H9 (cell line): ENCODE measurements around the gene CASD1. TPM values are rescaled to one million over a fixed set of nuclear protein-coding genes. Genes with fewer than 3 reads are reported as not detected.

ENCODE experiments used
- DNase-seq: peaks from one replicate; pipeline ENCODE4 v3.0.0-alpha.2; 2017
- H2AFZ ChIP-seq: one replicate; pipeline ENCODE4 v1.6.1; 2013; ENCODE audit warnings: mild to moderate bottlenecking, low read length, control low read depth, moderate library complexity
- H2AK5ac ChIP-seq: 2 replicates; pipeline ENCODE4 v1.6.1; 2013; ENCODE audit warnings: low read length, control low read depth, mixed read lengths; ENCODE audit not compliant: insufficient read length
- H2BK120ac ChIP-seq: one replicate; pipeline ENCODE4 v1.6.1; 2013; ENCODE audit warnings: low read depth, mild to moderate bottlenecking, low read length, control low read depth, inconsistent platforms; ENCODE audit not compliant: poor library complexity, severe bottlenecking
- H2BK12ac ChIP-seq: 2 replicates; pipeline ENCODE4 v1.6.1; 2013; ENCODE audit warnings: low read length, control low read depth, mixed read lengths, low read depth; ENCODE audit not compliant: insufficient read length
- H2BK15ac ChIP-seq: 2 replicates; pipeline ENCODE4 v1.6.1; 2013; ENCODE audit warnings: low read depth, low read length, control low read depth
- H2BK20ac ChIP-seq: one replicate; pipeline ENCODE4 v1.6.1; 2013; ENCODE audit warnings: low read depth, mild to moderate bottlenecking, low read length, control low read depth, inconsistent platforms; ENCODE audit not compliant: poor library complexity, severe bottlenecking
- H2BK5ac ChIP-seq: 2 replicates; pipeline ENCODE4 v1.6.1; 2013; ENCODE audit warnings: low read length, control low read depth, mixed read lengths; ENCODE audit not compliant: insufficient read length
- H3K14ac ChIP-seq: 2 replicates; pipeline ENCODE4 v1.6.1; 2013; ENCODE audit warnings: low read length, control low read depth; ENCODE audit not compliant: insufficient read depth
- H3K18ac ChIP-seq: 2 replicates; pipeline ENCODE4 v1.6.1; 2013; ENCODE audit warnings: low read depth, mild to moderate bottlenecking, mixed read lengths, low read length, control low read depth; ENCODE audit not compliant: insufficient read length
- H3K23ac ChIP-seq: 2 replicates; pipeline ENCODE4 v1.6.1; 2013; ENCODE audit warnings: low read length, control low read depth, mixed read lengths, low read depth; ENCODE audit not compliant: insufficient read length
- H3K23me2 ChIP-seq: 2 replicates; pipeline ENCODE4 v1.6.1; 2013; ENCODE audit warnings: low read depth, mild to moderate bottlenecking, mixed read lengths, low read length, control low read depth; ENCODE audit not compliant: insufficient read length, poor library complexity, severe bottlenecking
- H3K27ac ChIP-seq: 2 replicates; pipeline ENCODE4 v1.5.1; 2013; ENCODE audit warnings: low read length, control low read depth, mixed read lengths, low read depth; ENCODE audit not compliant: insufficient read length
- H3K27me3 ChIP-seq: 2 replicates; pipeline ENCODE4 v1.6.1; 2013; ENCODE audit warnings: low read length, control low read depth, inconsistent platforms; ENCODE audit not compliant: insufficient read depth
- H3K4ac ChIP-seq: 2 replicates; pipeline ENCODE4 v1.6.1; 2013; ENCODE audit warnings: low read depth, mild to moderate bottlenecking, control low read depth, inconsistent platforms, low read length, moderate library complexity
- H3K4me1 ChIP-seq: 2 replicates; pipeline ENCODE4 v1.6.1; 2013; ENCODE audit warnings: low read length, control low read depth, inconsistent platforms; ENCODE audit not compliant: insufficient read depth
- H3K4me2 ChIP-seq: 2 replicates; pipeline ENCODE4 v1.6.1; 2013; ENCODE audit warnings: low read length, control low read depth, mixed read lengths; ENCODE audit not compliant: insufficient read length, insufficient read depth
- H3K56ac ChIP-seq: 2 replicates; pipeline ENCODE4 v1.6.1; 2013; ENCODE audit warnings: low read depth, mild to moderate bottlenecking, mixed read lengths, low read length, control low read depth; ENCODE audit not compliant: insufficient read length
- H3K79me1 ChIP-seq: 2 replicates; pipeline ENCODE4 v1.6.1; 2013; ENCODE audit warnings: low read depth, mild to moderate bottlenecking, moderate library complexity, low read length, control low read depth, inconsistent platforms; ENCODE audit not compliant: insufficient read depth, poor library complexity, severe bottlenecking
- H3K79me2 ChIP-seq: 2 replicates; pipeline ENCODE4 v1.6.1; 2013; ENCODE audit warnings: low read length, control low read depth, inconsistent platforms; ENCODE audit not compliant: insufficient read depth
- H3K9ac ChIP-seq: 2 replicates; pipeline ENCODE4 v1.6.1; 2013; ENCODE audit warnings: low read length, control low read depth, mixed read lengths; ENCODE audit not compliant: insufficient read length; ENCODE audit errors: extremely low read depth
- H3K9me3 ChIP-seq: one replicate; pipeline ENCODE4 v1.6.1; 2013; ENCODE audit warnings: low read depth, low read length, inconsistent platforms; ENCODE audit not compliant: control insufficient read depth
- H3T11ph ChIP-seq: one replicate; pipeline ENCODE4 v1.6.1; 2013; ENCODE audit warnings: mild to moderate bottlenecking, low read length, control low read depth, inconsistent platforms
- H4K20me1 ChIP-seq: one replicate; pipeline ENCODE4 v1.6.1; 2013; ENCODE audit not compliant: control insufficient read depth, insufficient read length, insufficient read depth
- H4K5ac ChIP-seq: 2 replicates; pipeline ENCODE4 v1.6.1; 2013; ENCODE audit warnings: low read depth, mild to moderate bottlenecking, mixed read lengths, low read length, control low read depth; ENCODE audit not compliant: insufficient read length
- H4K8ac ChIP-seq: replicated peaks from 2 replicates; pipeline ENCODE4 v1.6.1; 2013; ENCODE audit warnings: low read length, control low read depth, mixed read lengths, low read depth; ENCODE audit not compliant: insufficient read length
- H4K91ac ChIP-seq: 2 replicates; pipeline ENCODE4 v1.6.1; 2013; ENCODE audit warnings: low read depth, mild to moderate bottlenecking, moderate library complexity, mixed read lengths, low read length, control low read depth; ENCODE audit not compliant: insufficient read length
- H3K27ac Mint-ChIP-seq, 3 experiments: 2 replicates in 2 of 3; 3 replicates in 1 of 3; pipeline ENCODE4 v1.8.0; 2020 to 2021; ENCODE audit warnings: mixed read lengths in 3 of 3, mild to moderate bottlenecking in 1 of 3, moderate library complexity in 1 of 3
- H3K27me3 Mint-ChIP-seq: 2 replicates; pipeline ENCODE4 v1.8.0; 2021; ENCODE audit warnings: low read depth, mild to moderate bottlenecking, moderate library complexity, mixed read lengths
- H3K36me3 Mint-ChIP-seq, 3 experiments: 2 replicates in 2 of 3; 3 replicates in 1 of 3; pipeline ENCODE4 v1.8.0; 2020 to 2021; ENCODE audit warnings: low read depth in 3 of 3, mixed read lengths in 3 of 3; ENCODE audit not compliant: insufficient read depth in 1 of 3
- H3K4me1 Mint-ChIP-seq, 2 experiments: 2 replicates each; pipeline ENCODE4 v1.8.0; 2020; ENCODE audit warnings: mixed read lengths in 2 of 2
- H3K4me3 Mint-ChIP-seq, 2 experiments: 2 replicates in 1 of 2; 3 replicates in 1 of 2; pipeline ENCODE4 v1.8.0; 2020 to 2021; ENCODE audit warnings: mild to moderate bottlenecking in 2 of 2, mixed read lengths in 2 of 2, moderate library complexity in 1 of 2
- H3K9me3 Mint-ChIP-seq, 2 experiments: 2 replicates in 1 of 2; 3 replicates in 1 of 2; pipeline ENCODE4 v1.8.0; 2020; ENCODE audit warnings: mild to moderate bottlenecking in 2 of 2, mixed read lengths in 2 of 2, moderate library complexity in 1 of 2
- WGBS: extraction: QIAGEN DNeasy Blood & Tissue Kit; methylation state at CpG from one replicate; pipeline ENCODE4 v1.1.7; 2013; ENCODE audit warnings: missing lambda C conversion rate, low lambda C conversion rate, mixed read lengths; ENCODE audit not compliant: insufficient read length; ENCODE audit errors: extremely low coverage; 5-methylcytosine and 5-hydroxymethylcytosine counted together
- total RNA-seq: library from RNA; stranded (reverse); gene quantifications from 2 replicates; pipeline ENCODE4 v1.2.1, GENCODE V29; 2021
- TF ChIP-seq, protein P1 (sequence below): fragments of 200-600 bp; sonication (generic); conservative IDR thresholded peaks from 3 replicates; pipeline ENCODE4 v1.8.0; 2021; ENCODE audit warnings: antibody characterized with exemption, mild to moderate bottlenecking

CASD1 gene
- total RNA-seq, 1 experiment from 2014 or later: 21.6 TPM

GRCh38 chr7:94492601-94493000 lies 17.0 kb upstream of the CASD1 start:
- Histone ChIP-seq H3K4me2 (no peak overlapping the region), H3K4ac (no peak overlapping the region), H3T11ph (no peak overlapping the region), H3K79me1 (no peaks in the 10 kb centered on the region), H2AK5ac (no peak overlapping the region), H2BK120ac (no peak overlapping the region), H3K14ac (no peak overlapping the region), H4K5ac (no peak overlapping the region), H2BK15ac (no peak overlapping the region), H2BK5ac (no peak overlapping the region), H3K27me3 (no peaks in the 10 kb centered on the region), H2BK20ac (no peak overlapping the region), H4K8ac (no peak overlapping the region), H4K91ac (no peak overlapping the region), H4K20me1 (no peaks in the 10 kb centered on the region), H3K9ac (no peak overlapping the region), H2AFZ (no peak overlapping the region), H3K18ac (no peak overlapping the region), H3K23me2 (no peaks in the 10 kb centered on the region), H3K79me2 (no peaks in the 10 kb centered on the region), H3K9me3 (no peaks in the 10 kb centered on the region), H3K56ac (no peak overlapping the region), H3K23ac (no peak overlapping the region), H3K27ac (no peak overlapping the region), H2BK12ac (no peak overlapping the region), H3K4me1 (no peaks in the 10 kb centered on the region)
- Mint-ChIP-seq H3K4me3 (no peak overlapping the region), H3K27ac (no peak overlapping the region), H3K4me1 (0 out of 4 replicates have a peak, but pooled peaks cover 0 to 2% of the 10 kb centered on the region in 2 experiments), H3K36me3 (peaks cover 1 to 7% (median 2%) of the 10 kb centered on the region in 3 experiments; a peak in 4 of 7 replicates), H3K9me3 (peaks cover 6 to 12% of the 10 kb centered on the region in 2 experiments), H3K27me3 (no peaks in the 10 kb centered on the region; the same call in 1 of the 2 replicates)
- TF ChIP-seq, protein P1, sequence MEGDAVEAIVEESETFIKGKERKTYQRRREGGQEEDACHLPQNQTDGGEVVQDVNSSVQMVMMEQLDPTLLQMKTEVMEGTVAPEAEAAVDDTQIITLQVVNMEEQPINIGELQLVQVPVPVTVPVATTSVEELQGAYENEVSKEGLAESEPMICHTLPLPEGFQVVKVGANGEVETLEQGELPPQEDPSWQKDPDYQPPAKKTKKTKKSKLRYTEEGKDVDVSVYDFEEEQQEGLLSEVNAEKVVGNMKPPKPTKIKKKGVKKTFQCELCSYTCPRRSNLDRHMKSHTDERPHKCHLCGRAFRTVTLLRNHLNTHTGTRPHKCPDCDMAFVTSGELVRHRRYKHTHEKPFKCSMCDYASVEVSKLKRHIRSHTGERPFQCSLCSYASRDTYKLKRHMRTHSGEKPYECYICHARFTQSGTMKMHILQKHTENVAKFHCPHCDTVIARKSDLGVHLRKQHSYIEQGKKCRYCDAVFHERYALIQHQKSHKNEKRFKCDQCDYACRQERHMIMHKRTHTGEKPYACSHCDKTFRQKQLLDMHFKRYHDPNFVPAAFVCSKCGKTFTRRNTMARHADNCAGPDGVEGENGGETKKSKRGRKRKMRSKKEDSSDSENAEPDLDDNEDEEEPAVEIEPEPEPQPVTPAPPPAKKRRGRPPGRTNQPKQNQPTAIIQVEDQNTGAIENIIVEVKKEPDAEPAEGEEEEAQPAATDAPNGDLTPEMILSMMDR: no peak
- no CpG with 5 or more reads among the region's 2 CpGs for WGBS
- no peak for DNase-seq
